Adrenal gland (tissue), 5 donors: ENCODE data around the gene RPS6KB1.

Experiments used
- CTCF ChIP-seq, 6 experiments: fragments of 450-650 bp in 4 of 6; fragments of 200-600 bp in 2 of 6; sonication (generic) in 1 of 6; IDR thresholded peaks; 1 replicate in 5 of 6; 2 replicates in 1 of 6; pipeline versions ENCODE4 v1.5.1 to v1.8.0; 2016 to 2021; ENCODE audit warnings: antibody characterized with exemption in 6 of 6, mild to moderate bottlenecking in 2 of 6, moderate library complexity in 1 of 6
- POLR2A ChIP-seq, 2 donors: fragments of 450-650 bp; IDR thresholded peaks; one replicate each; pipeline ENCODE4 v1.6.1; 2017; ENCODE audit warnings: antibody characterized with exemption in 2 of 2, mild to moderate bottlenecking in 2 of 2, moderate library complexity in 1 of 2
- donor health status: DM: no; HTN: no; CAD: no.

DNA sequence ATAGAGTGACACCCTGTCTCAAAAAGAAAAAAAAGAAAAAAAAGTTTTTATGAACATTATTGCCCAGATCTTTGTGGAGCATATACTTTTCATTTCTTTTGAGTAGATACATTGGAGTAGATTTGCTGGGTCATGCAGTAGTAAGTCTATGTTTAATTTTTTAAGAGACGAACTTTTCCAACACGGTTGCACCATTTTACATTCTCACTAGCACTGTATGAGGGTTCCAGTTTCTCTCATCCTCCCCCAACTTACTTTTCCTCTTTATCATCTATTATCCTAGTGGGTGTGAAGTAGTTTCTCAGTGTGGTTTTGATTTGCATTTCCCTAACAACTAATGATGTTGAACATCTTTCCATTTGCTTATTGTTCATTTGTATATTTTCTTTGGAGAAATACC, 10.5 kb downstream of the RPS6KB1 start:
- no peak for TF ChIP-seq CTCF (IDR thresholded peaks at IDR 0.05)
- TF ChIP-seq POLR2A (IDR thresholded peaks at IDR 0.05), result no peak
